AG10803 (cell line): Measurements from ENCODE around the gene KIF22.

Source experiments
- DNase-seq: peaks from one replicate; pipeline ENCODE4 v3.0.0; 2010; ENCODE audit warnings: low read depth
- H3K4me3 ChIP-seq: 2 replicates; pipeline ENCODE4 v1.5.1; 2011; ENCODE audit warnings: mild to moderate bottlenecking, low read length, control low read depth
- TF ChIP-seq, protein P1 (sequence below): conservative IDR thresholded peaks from 2 replicates; pipeline ENCODE4 v1.5.1; 2011; ENCODE audit warnings: mild to moderate bottlenecking, low read length, control low read depth, inconsistent platforms

The KIF22 gene

DNA sequence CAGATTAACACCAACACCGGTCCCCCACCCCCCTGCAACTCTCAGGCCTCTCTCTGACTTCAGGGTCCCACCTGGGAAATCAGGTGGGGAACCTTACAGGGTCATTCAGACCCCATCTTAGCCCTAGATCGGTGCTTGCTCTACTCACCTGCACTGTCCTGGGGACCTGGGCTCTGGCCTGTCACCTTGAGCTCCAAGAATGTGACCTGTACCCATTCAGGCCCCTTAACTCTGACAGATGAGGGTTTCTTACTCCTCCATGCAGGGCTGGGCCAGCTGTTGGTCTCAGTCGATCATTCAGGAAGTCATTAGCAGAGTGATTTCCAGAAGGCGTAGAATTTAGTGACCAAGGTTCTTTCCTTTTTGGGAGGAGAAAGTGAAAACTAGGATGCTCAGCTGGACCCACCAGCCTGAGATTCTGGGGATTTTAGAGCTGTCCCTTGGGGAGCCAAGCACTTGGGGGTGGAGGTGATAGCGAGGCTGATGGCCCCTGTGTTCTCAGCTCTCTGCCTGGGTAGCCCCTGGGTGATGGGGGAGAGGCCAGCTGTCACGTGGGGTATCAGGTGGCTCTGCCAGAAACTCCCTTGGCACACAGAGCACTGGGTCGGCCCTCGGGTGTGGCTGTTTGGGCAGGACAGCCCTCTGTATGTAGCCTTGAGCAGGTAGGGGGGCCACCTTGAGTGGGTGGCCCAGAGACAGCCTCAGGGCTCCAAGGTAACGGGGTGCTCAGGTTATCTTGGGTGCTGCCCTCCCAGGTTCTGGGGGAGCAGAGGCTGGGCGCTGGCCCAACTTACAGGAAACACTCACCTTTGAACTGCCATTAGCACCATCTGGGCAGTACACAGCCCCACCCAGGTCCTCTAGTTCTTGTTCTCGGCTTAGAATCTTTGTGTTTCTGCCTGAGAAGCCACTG is 30.4 kb downstream of the KIF22 start:
- TF ChIP-seq, protein P1, sequence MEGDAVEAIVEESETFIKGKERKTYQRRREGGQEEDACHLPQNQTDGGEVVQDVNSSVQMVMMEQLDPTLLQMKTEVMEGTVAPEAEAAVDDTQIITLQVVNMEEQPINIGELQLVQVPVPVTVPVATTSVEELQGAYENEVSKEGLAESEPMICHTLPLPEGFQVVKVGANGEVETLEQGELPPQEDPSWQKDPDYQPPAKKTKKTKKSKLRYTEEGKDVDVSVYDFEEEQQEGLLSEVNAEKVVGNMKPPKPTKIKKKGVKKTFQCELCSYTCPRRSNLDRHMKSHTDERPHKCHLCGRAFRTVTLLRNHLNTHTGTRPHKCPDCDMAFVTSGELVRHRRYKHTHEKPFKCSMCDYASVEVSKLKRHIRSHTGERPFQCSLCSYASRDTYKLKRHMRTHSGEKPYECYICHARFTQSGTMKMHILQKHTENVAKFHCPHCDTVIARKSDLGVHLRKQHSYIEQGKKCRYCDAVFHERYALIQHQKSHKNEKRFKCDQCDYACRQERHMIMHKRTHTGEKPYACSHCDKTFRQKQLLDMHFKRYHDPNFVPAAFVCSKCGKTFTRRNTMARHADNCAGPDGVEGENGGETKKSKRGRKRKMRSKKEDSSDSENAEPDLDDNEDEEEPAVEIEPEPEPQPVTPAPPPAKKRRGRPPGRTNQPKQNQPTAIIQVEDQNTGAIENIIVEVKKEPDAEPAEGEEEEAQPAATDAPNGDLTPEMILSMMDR, result no peak
- peak; percentile 32 for DNase-seq
- H3K4me3 ChIP-seq, result peak overlapping the region; percentile 97

DNA sequence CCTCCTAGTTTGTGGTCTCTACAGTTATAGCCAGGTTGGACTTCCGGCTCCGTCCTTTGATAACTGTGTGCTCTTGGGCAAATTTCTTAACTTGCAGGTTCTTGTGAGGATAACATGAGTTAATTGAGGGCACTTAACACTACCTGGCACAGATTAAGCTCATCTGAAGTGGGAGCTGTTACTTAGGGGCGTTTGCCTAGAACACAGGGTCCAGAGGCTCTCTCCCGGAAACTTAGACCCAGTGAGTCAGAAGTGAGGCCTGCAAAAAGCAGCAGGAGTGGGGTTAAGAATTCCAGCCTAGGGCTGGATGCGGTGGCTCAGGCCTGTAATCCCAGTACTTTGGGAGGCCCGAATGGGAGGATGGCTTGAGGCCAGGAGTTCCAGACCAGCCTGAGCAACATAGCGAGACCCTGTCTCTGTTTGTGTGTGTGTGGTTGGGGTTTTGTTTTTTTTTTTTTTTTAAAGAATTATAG is 31.1 kb downstream of the KIF22 start:
- H3K4me3 ChIP-seq, result peak overlapping the region; percentile 97
- peak; percentile 86 for DNase-seq

DNA sequence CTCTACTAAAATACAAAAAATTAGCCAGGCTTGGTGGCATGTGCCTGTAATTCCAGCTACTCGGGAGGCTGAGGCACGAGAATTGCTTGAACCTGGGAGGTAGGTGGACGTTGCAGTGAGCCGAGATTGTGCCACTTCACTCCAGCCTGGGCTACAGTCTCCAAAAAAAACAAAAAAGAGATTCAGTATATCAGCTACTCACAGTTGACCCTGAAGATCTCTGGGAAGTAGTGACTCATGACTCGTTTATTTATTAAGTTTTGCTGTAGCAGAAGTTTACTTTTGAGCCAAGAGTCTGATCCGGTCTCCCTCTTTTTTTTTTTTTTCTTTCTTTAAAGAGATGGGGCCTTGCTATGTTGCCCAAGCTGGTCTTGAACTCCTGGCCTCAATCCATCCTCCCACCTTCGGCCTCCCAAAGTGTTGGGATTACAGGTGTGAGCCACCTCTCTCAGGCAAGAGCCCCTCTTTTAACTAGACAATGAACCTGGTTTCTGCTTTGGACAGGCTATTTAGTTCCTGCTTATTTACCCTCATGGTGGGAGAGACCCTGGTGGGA is 34.1 kb downstream of the KIF22 start:
- peak; percentile 81 for DNase-seq
- peak overlapping the region; percentile 23; the same call in 1 of the 2 replicates for H3K4me3 ChIP-seq
- TF ChIP-seq, protein P1, result no peak

More for the DNA sequence above, 31.1 kb downstream of the KIF22 start:
- TF ChIP-seq, protein P1, result no peak

DNA sequence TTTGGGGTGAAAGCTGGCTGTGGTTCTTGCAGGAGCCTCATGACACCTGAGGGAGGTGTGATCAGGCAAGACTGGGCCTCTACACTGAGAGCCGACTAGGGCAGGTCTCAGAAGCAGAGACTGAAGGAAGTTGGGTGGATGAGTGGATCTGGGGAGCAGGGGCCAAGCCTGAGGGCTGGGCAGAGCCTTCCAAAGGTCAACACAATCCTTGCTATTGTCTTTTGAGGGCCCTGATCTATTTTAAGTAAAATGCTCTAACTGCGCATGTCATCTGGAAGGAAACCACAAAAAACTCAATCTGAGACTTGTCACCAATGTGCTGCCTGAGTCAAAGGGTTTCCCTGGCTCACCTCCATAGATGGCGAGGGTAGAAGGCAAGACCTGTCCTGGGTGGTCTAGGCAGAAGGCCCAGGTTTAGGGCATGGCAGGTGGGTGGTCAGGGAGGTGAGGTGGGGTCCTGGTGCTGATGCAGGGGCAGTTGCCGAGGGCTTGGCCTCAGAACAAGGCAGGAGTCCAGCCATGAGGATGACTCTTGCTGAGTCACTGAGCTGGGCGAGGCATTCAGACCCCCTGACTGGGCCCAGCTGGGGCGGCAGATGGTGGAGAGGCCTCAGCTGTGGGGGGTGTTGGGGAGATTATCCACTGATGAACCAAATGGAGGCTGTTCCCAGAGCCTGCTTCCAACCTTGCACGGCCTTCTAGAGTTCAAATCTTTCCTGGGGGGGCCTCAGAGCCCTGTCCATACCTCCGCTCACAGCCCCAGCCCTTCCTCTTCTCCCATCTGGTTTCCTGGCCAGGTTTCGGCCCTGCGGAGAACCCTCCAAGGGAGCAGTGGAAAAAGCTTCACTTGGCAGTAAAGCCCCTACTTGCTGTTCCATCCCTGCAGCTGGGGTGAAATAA is 34.8 kb downstream of the KIF22 start:
- DNase-seq, result peak; percentile 83
- peak overlapping the region; percentile 43 for H3K4me3 ChIP-seq
- TF ChIP-seq, protein P1, result no peak

DNA sequence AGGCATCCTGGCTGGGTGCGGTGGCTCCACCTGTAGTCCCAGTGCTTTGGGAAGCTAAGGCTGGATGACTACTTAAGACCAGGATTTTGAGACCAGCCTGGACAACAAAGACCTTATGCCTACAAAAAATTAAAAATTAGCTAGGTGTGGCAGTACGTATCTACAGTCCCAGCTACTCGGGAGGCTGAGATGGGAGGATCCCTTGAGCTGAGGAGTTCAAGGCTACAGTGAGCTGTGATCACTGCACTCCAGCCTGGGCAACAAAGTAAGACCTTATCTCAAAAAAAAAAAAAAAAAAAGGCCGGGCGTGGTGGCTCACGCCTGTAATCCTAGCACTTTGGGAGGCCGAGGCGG is 35.8 kb downstream of the KIF22 start:
- DNase-seq, result no peak
- H3K4me3 ChIP-seq, result no peak overlapping the region
- TF ChIP-seq, protein P1, result no peak

DNA sequence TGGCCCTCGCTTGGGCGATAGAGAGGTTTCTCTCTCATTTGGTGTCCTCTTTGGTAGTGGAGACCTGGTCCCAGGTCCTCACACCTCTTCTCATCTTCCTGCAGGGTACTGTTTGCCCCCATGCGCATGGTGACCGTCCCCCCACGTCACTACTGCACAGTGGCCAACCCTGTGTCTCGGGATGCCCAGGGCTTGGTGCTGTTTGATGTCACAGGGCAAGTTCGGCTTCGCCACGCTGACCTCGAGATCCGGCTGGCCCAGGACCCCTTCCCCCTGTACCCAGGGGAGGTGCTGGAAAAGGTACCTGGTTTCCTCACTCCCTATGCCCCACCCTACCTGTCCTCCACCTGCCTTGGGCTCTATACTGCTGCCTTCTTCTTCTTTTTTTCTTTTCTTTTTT is 40.2 kb downstream of the KIF22 start:
- no peak overlapping the region for H3K4me3 ChIP-seq
- TF ChIP-seq, protein P1, result no peak
- no peak for DNase-seq
